IMR-90 (cell line): ENCODE results near the gene CACNA1G. TPM values are rescaled to one million over a fixed set of nuclear protein-coding genes. Genes with fewer than 3 reads are reported as not detected.

Experiments used
- ATAC-seq: fragments of 200-7000 bp; cut with Tn5 transposase; 2 replicates; pipeline ENCODE4 v1.9.1; 2020; ENCODE audit warnings: low read depth, mild to moderate bottlenecking, moderate library complexity
- BruUV-seq: library from RNA; stranded (reverse); fragments of 400-500 nt; replicated peaks from 2 replicates; lab custom pipeline; 2021; lab: Mats Ljungman, UMichigan
- CTCF ChIA-PET: fragments of 300-600 bp; formaldehyde crosslinking; extraction: SDS; loops from one replicate; lab custom pipeline; 2021; ENCODE audit warnings: antibody characterized with exemption; lab: Yijun Ruan, JAX
- POLR2A ChIA-PET: fragments of 300-600 bp; sonication (Branson Sonifier 250); formaldehyde crosslinking; loops from one replicate; lab custom pipeline; 2022; ENCODE audit warnings: antibody characterized with exemption; ENCODE audit not compliant: unreplicated experiment; lab: Charles Lee
- DNase-seq: peaks from one replicate; pipeline ENCODE4 v3.0.0; 2013
- H2AFZ ChIP-seq: replicated peaks from 2 replicates; pipeline ENCODE3; 2013; ENCODE audit warnings: low read length, mild to moderate bottlenecking; ENCODE audit not compliant: poor library complexity
- H2AK5ac ChIP-seq: 2 replicates; pipeline ENCODE4 v1.6.1; 2013; ENCODE audit warnings: low read depth, low read length, inconsistent platforms
- H2AK9ac ChIP-seq: replicated peaks from 2 replicates; pipeline ENCODE3; 2013; ENCODE audit warnings: mild to moderate bottlenecking, low read depth, low read length, moderate library complexity; ENCODE audit not compliant: poor library complexity
- H2BK120ac ChIP-seq: 2 replicates; pipeline ENCODE4 v1.6.1; 2013; ENCODE audit warnings: low read depth, low read length, inconsistent platforms
- H2BK15ac ChIP-seq: 3 replicates; pipeline ENCODE4 v1.6.1; 2013; ENCODE audit warnings: low read depth, low read length, inconsistent platforms
- H2BK20ac ChIP-seq: 2 replicates; pipeline ENCODE4 v1.6.1; 2013; ENCODE audit warnings: low read depth, mild to moderate bottlenecking, inconsistent platforms, low read length, moderate library complexity
- H2BK5ac ChIP-seq: 2 replicates; pipeline ENCODE4 v1.6.1; 2013; ENCODE audit warnings: mild to moderate bottlenecking, low read depth, low read length, inconsistent platforms; ENCODE audit not compliant: poor library complexity, severe bottlenecking
- H3K14ac ChIP-seq: replicated peaks from 2 replicates; pipeline ENCODE4 v1.6.1; 2013; ENCODE audit warnings: low read depth, low read length, inconsistent platforms
- H3K18ac ChIP-seq: 2 replicates; pipeline ENCODE4 v1.6.1; 2013; ENCODE audit warnings: low read depth, low read length, control low read depth
- H3K23ac ChIP-seq: 2 replicates; pipeline ENCODE4 v1.6.1; 2013; ENCODE audit warnings: low read depth, low read length, inconsistent platforms
- H3K27ac ChIP-seq: 2 replicates; pipeline ENCODE4 v1.5.1; 2013; ENCODE audit warnings: mild to moderate bottlenecking, control low read depth, low read length; ENCODE audit not compliant: insufficient read depth
- H3K27me3 ChIP-seq: 2 replicates; pipeline ENCODE4 v1.6.1; 2013; ENCODE audit warnings: low read length; ENCODE audit not compliant: control insufficient read depth, insufficient read depth
- H3K36me3 ChIP-seq: 2 replicates; pipeline ENCODE4 v1.6.1; 2013; ENCODE audit warnings: low read length, mixed read lengths; ENCODE audit not compliant: control insufficient read depth, insufficient read depth
- H3K4ac ChIP-seq: 2 replicates; pipeline ENCODE4 v1.6.1; 2013; ENCODE audit warnings: low read depth, low read length, inconsistent platforms
- H3K4me1 ChIP-seq: 2 replicates; pipeline ENCODE4 v1.6.1; 2013; ENCODE audit warnings: low read length, mixed read lengths; ENCODE audit not compliant: control insufficient read depth, insufficient read depth
- H3K4me2 ChIP-seq: 2 replicates; pipeline ENCODE4 v1.6.1; 2013; ENCODE audit warnings: low read depth, mild to moderate bottlenecking, control low read depth, low read length, moderate library complexity
- H3K4me3 ChIP-seq: 2 replicates; pipeline ENCODE4 v1.5.1; 2013; ENCODE audit warnings: low read depth, mild to moderate bottlenecking, control low read depth, low read length, moderate library complexity; ENCODE audit not compliant: insufficient read depth
- H3K56ac ChIP-seq: 2 replicates; pipeline ENCODE4 v1.6.1; 2013; ENCODE audit warnings: low read length, inconsistent platforms; ENCODE audit not compliant: insufficient read depth; ENCODE audit errors: extremely low read depth
- H3K79me1 ChIP-seq, 2 experiments: 2 replicates each; pipeline ENCODE4 v1.6.1; 2013; ENCODE audit warnings: low read length in 2 of 2, inconsistent platforms in 1 of 2, low read depth in 1 of 2
- H3K9ac ChIP-seq: 2 replicates; pipeline ENCODE4 v1.6.1; 2013; ENCODE audit warnings: low read depth, low read length, control low read depth
- H3K9me1 ChIP-seq: 2 replicates; pipeline ENCODE4 v1.6.1; 2013; ENCODE audit warnings: low read length, inconsistent platforms; ENCODE audit not compliant: insufficient read depth
- H3K9me3 ChIP-seq: 2 replicates; pipeline ENCODE4 v1.6.1; 2013; ENCODE audit warnings: low read length; ENCODE audit not compliant: control insufficient read depth, insufficient read depth
- H4K20me1 ChIP-seq: 2 replicates; pipeline ENCODE4 v1.6.1; 2013; ENCODE audit warnings: low read length, inconsistent platforms; ENCODE audit not compliant: insufficient read depth
- H4K5ac ChIP-seq: 2 replicates; pipeline ENCODE4 v1.6.1; 2013; ENCODE audit warnings: mild to moderate bottlenecking, low read depth, low read length, control low read depth
- H4K8ac ChIP-seq, 2 experiments: 2 replicates each; pipeline ENCODE4 v1.6.1; 2013; ENCODE audit warnings: low read depth in 2 of 2, low read length in 2 of 2, control low read depth in 1 of 2, inconsistent platforms in 1 of 2
- H4K91ac ChIP-seq: 2 replicates; pipeline ENCODE4 v1.6.1; 2013; ENCODE audit warnings: low read depth, low read length, inconsistent platforms; ENCODE audit not compliant: insufficient read depth
- CEBPB ChIP-seq: IDR thresholded peaks from 2 replicates; pipeline ENCODE4 v1.6.1; 2012; ENCODE audit warnings: low read depth, low read length, improper control_type of control experiment
- FOS ChIP-seq: fragments of 150-350 bp; IDR thresholded peaks from 2 replicates; pipeline ENCODE4 v1.6.1; 2016; ENCODE audit warnings: low read depth, low read length
- MAZ ChIP-seq: IDR thresholded peaks from 2 replicates; pipeline ENCODE4 v1.6.1; 2012; ENCODE audit warnings: low read depth, mild to moderate bottlenecking, low read length, improper control_type of control experiment, moderate library complexity, borderline replicate concordance
- NFE2L2 ChIP-seq: fragments of 150-350 bp; IDR thresholded peaks from 2 replicates; pipeline ENCODE4 v1.6.1; 2016; ENCODE audit warnings: low read depth, mild to moderate bottlenecking, low read length
- WGBS, 2 experiments: methylation state at CpG; one replicate each; pipeline versions ENCODE4 v1.1.5 to v1.1.7; 2013; ENCODE audit warnings: missing lambda C conversion rate in 2 of 2; ENCODE audit not compliant: insufficient read length in 1 of 2; ENCODE audit errors: extremely low coverage in 2 of 2; 5-methylcytosine and 5-hydroxymethylcytosine counted together
- dilution Hi-C: fragments of 300-500 bp; cut with HindIII; formaldehyde crosslinking; loops from one replicate; pipeline ENCODE4 v1.14.3; 2018; ENCODE audit warnings: low sequenced_read_pairs; ENCODE audit not compliant: unreplicated experiment
- in situ Hi-C: fragments of 300-500 bp; cut with MboI; formaldehyde crosslinking; loops from 3 replicates; pipeline ENCODE4 v1.14.3; 2019; ENCODE audit warnings: low sequenced_read_pairs, inconsistent platforms, mixed read lengths
- intact Hi-C: fragments of 100-400 bp; cut with micrococcal nuclease; formaldehyde crosslinking; loops from 2 replicates; pipeline ENCODE4 v1.10.0; 2022
- polyA plus RNA-seq, 3 experiments: library from polyadenylated mRNA; depleted of rRNA; stranded (reverse); fragments of >200 nt; gene quantifications; 2 replicates each; pipeline ENCODE4 v1.2.3, GENCODE V29; 2012; ENCODE audit warnings: low replicate concordance in 1 of 3
- total RNA-seq: library from RNA; depleted of rRNA; stranded (reverse); fragments of >200 nt; gene quantifications from 2 replicates; pipeline ENCODE4 v1.2.3, GENCODE V29; 2012

The CACNA1G gene
- total and polyA plus RNA-seq, 2 of the 4 experiments (the other 2 are of a cell fraction) = under 0.01 to 0.03 TPM

- Histone ChIP-seq H4K20me1 (peaks cover 11% of the 10 kb centered on the region), H2AK9ac (peak within 1 kb of the TSS; percentile 90), H3K9me3 (no peaks in the 10 kb centered on the region), H3K36me3 (no peaks in the 10 kb centered on the region), H3K4ac (peak within 1 kb of the TSS; percentile 82), H2AK5ac (peak within 1 kb of the TSS; percentile 66), H2AFZ (peak within 1 kb of the TSS; percentile 91), H3K4me1 (peaks cover 25% of the 10 kb centered on the region), H3K56ac (no peak within 1 kb of the TSS; the same call in 1 of the 2 replicates), H2BK5ac (no peak within 1 kb of the TSS), H2BK120ac (peak within 1 kb of the TSS; percentile 72), H3K23ac (peak within 1 kb of the TSS; percentile 81), H2BK20ac (peak within 1 kb of the TSS; percentile 22), H3K27me3 (peaks cover 5% of the 10 kb centered on the region; the same call in 1 of the 2 replicates), H4K5ac (peak within 1 kb of the TSS; percentile 33), H3K14ac (peak within 1 kb of the TSS; percentile 78), H4K8ac (peak within 1 kb of the TSS; percentile 27 to 61; a peak in 1 of 4 replicates), H3K9me1 (peaks cover 25% of the 10 kb centered on the region), H3K9ac (peak within 1 kb of the TSS; percentile 56), H3K4me2 (peak within 1 kb of the TSS; percentile 77), H3K4me3 (peak within 1 kb of the TSS; percentile 62), H4K91ac (peak within 1 kb of the TSS; percentile 62), H3K79me1 (peaks cover 4 to 36% of the 10 kb centered on the region in 2 experiments; a peak in 3 of 4 replicates), H3K27ac (peak within 1 kb of the TSS; percentile 39; the same call in 1 of the 2 replicates), H2BK15ac (peak within 1 kb of the TSS; percentile 85), H3K18ac (peak within 1 kb of the TSS; percentile 35)
- BruUV-seq = no TSS peak
- WGBS, 2 experiments = 15% methylated on average over 8 of the region's 48 CpGs; no CpG with 5 or more reads in 1 of the 2 experiments
- ATAC-seq (peak; percentile 58), DNase-seq (no peak)
- TF ChIP-seq CEBPB (peak; percentile 75), NFE2L2 (no peak), FOS (peak; percentile 34; the same call in 1 of the 2 replicates), MAZ (peak; percentile 42; the same call in 1 of the 2 replicates)
- dilution Hi-C loops (no loop called here), in situ Hi-C loops (no loop called here), intact Hi-C loops (loop anchor here (2.0 kb wide), 1 partner anchor 84 kb away; no protein-coding TSS in a partner anchor)
- ChIA-PET CTCF (no interaction called here), POLR2A (no interaction called here)
Measured at GRCh38 chr17:50634224-50634914, 73.9 kb downstream of the CACNA1G start, which contains the start of gene ABCC3. Gene ABCC3 (plus strand): TSS chr17:50634881. CDS start chr17:50634937, 56 bp downstream.
